ENCODE measurements around the gene OSBP2. TPM values are rescaled to one million over a fixed set of nuclear protein-coding genes. Genes with fewer than 3 reads are reported as not detected.

The OSBP2 gene
- polyA plus RNA-seq, 1 donor = 4.4 TPM

GRCh38 chr22:30882184-30882717 is 187.6 kb downstream of the OSBP2 start:
- DNase-seq = no peak

DNA sequence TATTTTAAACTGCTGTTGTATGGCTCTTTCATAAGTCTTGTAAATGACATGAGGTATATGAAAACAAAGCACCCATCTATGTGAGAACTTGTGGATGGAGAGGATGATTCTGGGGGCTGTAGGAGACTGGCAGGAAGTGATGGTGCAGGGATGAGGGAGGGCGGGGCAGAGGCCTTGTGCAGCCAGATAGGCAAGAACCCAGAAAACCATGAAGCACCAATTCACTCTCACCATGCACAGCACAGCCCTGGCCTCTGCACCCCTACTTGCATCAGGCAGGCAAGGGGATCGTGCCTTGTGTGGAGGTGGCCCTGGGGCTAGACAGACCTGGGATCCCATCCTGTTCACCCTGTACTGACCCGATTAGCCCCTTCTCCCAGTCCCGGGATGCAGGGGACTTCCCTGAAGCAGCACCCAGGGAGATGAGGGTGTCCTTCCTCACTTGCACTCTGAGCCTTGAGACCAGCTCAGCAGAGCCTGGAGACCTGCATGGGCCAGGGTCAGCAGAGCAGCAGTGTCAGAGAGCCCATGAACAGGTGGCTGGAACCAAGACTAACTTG is 188.4 kb downstream of the OSBP2 start:
- no peak for DNase-seq

DNA sequence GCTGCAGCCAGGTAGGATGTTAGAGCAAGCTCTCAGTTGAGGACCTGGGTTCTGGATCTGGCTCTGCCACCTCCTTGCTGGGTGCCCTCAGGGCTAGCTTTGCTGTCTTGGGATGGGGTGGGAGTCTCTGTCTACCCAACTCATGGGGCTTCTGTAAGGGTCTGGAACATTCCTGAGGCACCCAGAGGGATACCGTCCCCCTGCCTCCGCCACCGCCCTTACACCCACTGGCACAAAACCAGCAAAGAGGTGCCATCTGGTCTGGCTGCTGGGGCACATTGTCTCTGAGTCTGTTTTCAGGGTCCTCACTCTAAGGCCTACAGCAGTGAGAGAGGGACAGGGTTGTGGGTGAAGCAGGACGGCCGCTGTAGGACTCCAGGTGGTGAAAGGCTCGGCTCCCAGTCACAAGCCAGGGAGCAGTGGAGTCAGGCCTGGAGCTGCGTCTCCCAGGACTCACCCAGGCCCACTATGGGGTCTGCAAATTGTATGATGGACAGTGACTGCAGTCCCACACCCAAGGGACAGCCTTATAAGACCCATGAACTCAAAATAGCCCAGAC is 189.0 kb downstream of the OSBP2 start:
- no peak for DNase-seq

- DNase-seq = no peak
Observed at GRCh38 chr22:30884211-30885000, 189.7 kb downstream of the OSBP2 start.

GRCh38 chr22:30885001-30885366 is 190.3 kb downstream of the OSBP2 start:
- no peak for DNase-seq

- DNase-seq = no peak
Observed at GRCh38 chr22:30885591-30885990, 190.9 kb downstream of the OSBP2 start.

DNA sequence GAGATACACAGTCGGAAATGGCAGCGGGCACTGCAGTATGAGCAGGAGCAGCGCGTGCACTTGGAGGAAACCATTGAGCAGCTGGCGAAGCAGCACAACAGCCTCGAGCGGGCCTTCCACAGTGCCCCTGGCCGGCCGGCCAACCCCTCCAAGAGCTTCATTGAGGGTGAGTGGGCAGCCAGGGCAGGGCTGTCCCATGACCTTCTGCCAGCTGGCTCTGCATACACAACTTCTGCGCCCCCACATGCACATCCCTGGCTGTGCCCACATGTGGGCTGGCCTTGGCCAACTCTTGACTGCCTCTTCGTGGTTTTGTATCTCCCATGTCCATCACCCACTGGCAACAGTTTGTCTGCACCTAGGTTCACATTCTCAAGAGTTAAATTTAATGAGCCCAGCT is 192.8 kb downstream of the OSBP2 start:
- no peak for DNase-seq

- DNase-seq = no peak
Observed at GRCh38 chr22:30887861-30888260, 193.2 kb downstream of the OSBP2 start.

DNA sequence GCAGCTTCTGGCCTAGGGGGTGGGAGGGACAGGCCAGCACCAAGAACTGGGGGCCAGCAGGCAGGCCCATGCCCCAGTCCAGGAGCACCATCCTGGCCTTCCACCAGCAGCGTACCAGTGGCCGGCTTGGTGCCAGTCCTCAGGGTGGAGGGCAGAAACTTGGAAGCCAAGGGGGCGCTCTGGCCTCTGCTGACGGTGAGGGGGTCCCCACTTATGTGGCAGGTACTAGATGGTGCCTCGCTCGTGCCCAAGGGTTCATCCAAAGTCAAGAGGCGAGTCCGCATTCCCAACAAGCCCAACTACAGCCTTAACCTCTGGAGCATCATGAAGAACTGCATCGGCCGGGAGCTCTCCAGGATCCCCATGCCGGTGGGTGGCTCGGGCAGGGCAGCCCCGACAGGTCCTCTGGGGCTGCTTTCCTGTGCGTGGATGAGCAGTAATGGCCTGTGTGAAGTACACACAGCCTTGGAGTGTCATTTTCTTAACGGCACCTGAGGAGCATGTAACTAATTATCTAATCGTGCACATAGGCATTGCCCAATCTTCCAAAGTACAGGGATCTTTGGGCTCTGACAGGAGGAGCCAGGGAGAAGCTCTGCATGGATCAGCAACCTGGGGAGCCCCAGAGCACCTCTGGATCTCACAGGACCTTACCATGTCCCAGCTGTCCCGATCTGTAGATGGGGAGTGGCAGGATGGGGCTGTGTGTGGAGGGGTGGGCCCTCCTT is 194.8 kb downstream of the OSBP2 start:
- no peak for DNase-seq

GRCh38 chr22:30889996-30890480 is 195.4 kb downstream of the OSBP2 start:
- no peak for DNase-seq

DNA sequence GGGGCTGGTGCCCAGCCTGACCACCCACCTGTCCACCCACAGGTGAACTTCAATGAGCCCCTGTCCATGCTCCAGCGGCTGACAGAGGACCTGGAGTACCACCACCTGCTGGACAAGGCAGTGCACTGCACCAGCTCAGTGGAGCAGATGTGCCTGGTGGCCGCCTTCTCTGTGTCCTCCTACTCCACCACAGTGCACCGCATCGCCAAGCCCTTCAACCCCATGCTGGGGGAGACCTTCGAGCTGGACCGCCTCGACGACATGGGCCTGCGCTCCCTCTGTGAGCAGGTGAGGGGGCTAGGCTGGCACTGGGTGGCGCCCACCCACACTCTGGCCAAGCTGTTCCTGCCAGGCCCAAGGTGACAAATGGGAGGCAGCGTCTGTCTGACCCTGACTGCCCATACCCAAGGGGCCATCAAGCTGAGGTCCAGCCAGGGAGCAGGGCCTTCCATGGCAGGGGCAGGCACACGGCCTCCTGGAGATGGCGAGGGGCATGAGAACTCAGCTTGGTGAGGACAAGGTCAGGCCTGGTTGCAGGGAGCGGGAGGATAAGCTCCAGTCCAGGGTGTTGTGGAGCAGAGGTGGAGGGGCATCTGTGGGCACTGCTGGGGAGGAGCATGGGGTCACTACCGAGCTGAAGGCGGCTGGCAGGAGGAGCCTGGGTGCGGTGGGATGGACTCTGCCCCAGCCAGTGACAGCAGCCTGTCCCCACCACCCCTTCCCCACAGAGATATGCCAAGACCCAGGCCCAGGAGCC is 196.2 kb downstream of the OSBP2 start:
- DNase-seq = no peak

GRCh38 chr22:30891443-30891755 is 196.7 kb downstream of the OSBP2 start:
- DNase-seq = no peak

DNA sequence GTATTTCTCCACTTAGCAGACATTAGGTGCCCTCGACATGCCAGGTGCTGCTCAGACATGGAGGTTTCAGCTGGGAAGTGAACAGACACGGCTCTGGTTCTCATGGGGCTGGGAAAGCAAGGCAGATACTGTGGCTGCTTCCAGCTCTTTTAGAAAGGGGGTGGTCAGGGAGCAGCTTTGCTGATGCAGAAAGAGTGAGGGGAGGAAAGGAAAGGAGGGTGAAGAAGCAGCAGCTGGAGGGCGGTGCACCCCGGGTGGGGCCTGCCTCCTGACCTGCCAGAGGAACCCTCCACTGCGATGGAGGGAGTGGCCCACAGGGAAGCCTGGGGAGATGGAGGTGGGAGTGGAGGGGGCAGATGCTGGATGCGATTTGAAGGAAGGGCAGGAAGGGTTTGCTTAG is 197.1 kb downstream of the OSBP2 start:
- DNase-seq = no peak

DNA sequence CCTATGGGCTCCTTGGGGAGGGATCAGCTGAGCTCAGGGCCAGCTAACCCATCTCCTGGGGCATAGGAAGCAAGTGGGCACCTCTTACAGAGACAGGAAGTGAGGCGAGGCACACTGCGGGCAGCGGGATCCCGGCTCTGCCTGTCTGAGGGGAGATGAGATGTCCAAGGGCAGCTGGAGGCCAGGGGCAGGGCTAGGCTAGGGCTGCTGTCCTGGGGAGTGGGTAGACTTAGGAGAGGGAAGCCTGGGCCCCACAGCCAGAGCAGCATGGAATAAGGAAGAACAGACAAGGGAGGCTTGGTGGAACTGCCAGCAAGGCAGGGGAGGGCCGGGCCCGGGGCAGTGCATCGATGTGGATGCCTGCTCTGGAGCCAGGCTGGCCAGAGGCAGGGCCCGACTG is 197.6 kb downstream of the OSBP2 start:
- no peak for DNase-seq

DNA sequence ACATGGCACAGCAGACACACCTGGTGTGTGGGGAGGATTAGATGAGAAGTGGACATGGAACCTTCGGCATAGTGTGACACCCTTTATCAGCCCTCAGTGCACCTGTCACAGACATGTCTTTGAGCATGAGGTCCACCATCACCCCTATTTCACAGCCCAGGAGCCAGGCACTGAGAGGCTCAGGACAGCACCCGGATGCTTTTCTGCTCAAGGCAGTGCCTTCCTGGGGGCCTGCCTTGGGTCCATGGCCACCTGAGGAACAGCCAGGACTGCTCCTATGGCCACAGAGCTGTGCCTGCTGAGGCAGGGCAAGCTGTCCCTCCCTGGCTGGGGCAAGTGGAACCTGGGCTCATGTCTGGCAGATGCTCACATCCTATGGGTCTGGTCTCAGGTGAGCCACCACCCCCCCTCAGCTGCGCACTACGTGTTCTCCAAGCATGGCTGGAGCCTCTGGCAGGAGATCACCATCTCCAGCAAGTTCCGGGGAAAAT is 198.1 kb downstream of the OSBP2 start:
- no peak for DNase-seq

- no peak for DNase-seq
Observed at GRCh38 chr22:30893434-30894370, 199.0 kb downstream of the OSBP2 start.

- no peak for DNase-seq
Observed at GRCh38 chr22:30894371-30894740, 199.7 kb downstream of the OSBP2 start.

- DNase-seq = no peak
Observed at GRCh38 chr22:30902496-30903357, 208.1 kb downstream of the OSBP2 start.

GRCh38 chr22:30903876-30904460 is 209.3 kb downstream of the OSBP2 start:
- DNase-seq = no peak
